ENCODE results near the gene CCER1.

The CCER1 gene

DNA sequence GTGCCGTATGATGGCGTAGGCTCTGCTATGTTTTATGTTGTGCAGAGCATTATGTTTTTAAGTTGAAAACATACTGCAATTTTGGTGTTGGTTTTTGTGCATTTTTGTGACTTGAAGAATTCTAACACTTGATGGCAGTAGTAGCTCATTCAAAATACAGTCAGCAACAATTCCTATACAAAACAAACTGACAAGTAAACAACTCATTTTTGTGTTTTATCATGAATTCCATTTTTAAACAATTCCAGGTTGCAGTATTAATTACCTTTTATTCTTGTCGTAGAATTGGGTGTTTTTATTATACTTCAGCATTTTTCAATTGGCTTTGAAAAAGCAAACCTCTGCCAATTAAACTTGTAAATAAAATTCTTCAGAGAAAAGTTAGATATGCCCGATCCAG is 4.1 kb upstream of the CCER1 start:
- no peak for TF ChIP-seq MAX (IDR thresholded peaks at IDR 0.05; ENCODE audit: low read depth, low read length)
- no peak for TF ChIP-seq CTCF (IDR thresholded peaks at IDR 0.05; ENCODE audit: low read depth, low read length)
- TF ChIP-seq POLR2A (IDR thresholded peaks at IDR 0.05; ENCODE audit: extremely low read depth, insufficient read length) = no peak
- TF ChIP-seq MYC (IDR thresholded peaks at IDR 0.05; ENCODE audit: low read depth, low read length) = no peak
- DNase-seq (ENCODE audit: low read depth) = no peak
- H3K4me3 ChIP-seq (ENCODE audit: low read depth, low read length) = no peak overlapping the region

- H3K4me3 ChIP-seq (ENCODE audit: low read depth, low read length) = no peak overlapping the region
- no peak for DNase-seq (ENCODE audit: low read depth)
- TF ChIP-seq CTCF (IDR thresholded peaks at IDR 0.05; ENCODE audit: low read depth, low read length) (no peak), MAX (IDR thresholded peaks at IDR 0.05; ENCODE audit: low read depth, low read length) (no peak), MYC (IDR thresholded peaks at IDR 0.05; ENCODE audit: low read depth, low read length) (no peak), POLR2A (IDR thresholded peaks at IDR 0.05; ENCODE audit: extremely low read depth, insufficient read length) (no peak)
Observed at GRCh38 chr12:90958347-90958746, 3.4 kb upstream of the CCER1 start.

GRCh38 chr12:90954428-90954827 is 548 bp downstream of the CCER1 start:
- TF ChIP-seq MYC (IDR thresholded peaks at IDR 0.05; ENCODE audit: low read depth, low read length) (no peak), CTCF (IDR thresholded peaks at IDR 0.05; ENCODE audit: low read depth, low read length) (no peak), MAX (IDR thresholded peaks at IDR 0.05; ENCODE audit: low read depth, low read length) (no peak), POLR2A (IDR thresholded peaks at IDR 0.05; ENCODE audit: extremely low read depth, insufficient read length) (no peak)
- no peak for DNase-seq (ENCODE audit: low read depth)

DNA sequence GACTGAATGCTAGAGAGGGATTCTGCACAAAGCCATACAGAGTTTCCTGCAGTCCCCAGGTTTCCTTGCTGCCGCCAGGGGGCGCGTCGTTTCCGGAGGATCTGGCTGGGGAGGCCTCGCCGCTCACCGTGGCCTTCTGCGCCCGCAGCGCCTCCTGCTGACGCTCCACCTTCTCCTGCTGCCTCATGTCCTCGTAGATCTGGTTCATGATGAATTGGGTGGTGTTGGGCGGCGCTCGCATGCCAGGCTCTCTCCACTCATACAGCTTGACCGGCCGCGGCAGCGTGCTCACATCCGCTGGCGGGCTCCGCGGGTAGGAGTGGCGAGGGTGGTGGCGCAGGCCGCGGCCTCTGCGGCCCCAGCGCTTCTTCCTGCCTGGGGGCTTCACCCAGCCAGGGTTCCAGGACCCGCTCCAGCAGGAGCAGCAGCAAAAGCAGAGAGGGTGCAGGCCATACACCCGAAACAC is 987 bp downstream of the CCER1 start:
- H3K4me3 ChIP-seq (ENCODE audit: low read depth, low read length) = no peak overlapping the region
- no peak for TF ChIP-seq MAX (IDR thresholded peaks at IDR 0.05; ENCODE audit: low read depth, low read length)
- TF ChIP-seq CTCF (IDR thresholded peaks at IDR 0.05; ENCODE audit: low read depth, low read length) = peak; percentile 7
- DNase-seq (ENCODE audit: low read depth) = peak; percentile 20

More at GRCh38 chr12:90954428-90954827, 548 bp downstream of the CCER1 start:
- no peak overlapping the region for H3K4me3 ChIP-seq (ENCODE audit: low read depth, low read length)

DNA sequence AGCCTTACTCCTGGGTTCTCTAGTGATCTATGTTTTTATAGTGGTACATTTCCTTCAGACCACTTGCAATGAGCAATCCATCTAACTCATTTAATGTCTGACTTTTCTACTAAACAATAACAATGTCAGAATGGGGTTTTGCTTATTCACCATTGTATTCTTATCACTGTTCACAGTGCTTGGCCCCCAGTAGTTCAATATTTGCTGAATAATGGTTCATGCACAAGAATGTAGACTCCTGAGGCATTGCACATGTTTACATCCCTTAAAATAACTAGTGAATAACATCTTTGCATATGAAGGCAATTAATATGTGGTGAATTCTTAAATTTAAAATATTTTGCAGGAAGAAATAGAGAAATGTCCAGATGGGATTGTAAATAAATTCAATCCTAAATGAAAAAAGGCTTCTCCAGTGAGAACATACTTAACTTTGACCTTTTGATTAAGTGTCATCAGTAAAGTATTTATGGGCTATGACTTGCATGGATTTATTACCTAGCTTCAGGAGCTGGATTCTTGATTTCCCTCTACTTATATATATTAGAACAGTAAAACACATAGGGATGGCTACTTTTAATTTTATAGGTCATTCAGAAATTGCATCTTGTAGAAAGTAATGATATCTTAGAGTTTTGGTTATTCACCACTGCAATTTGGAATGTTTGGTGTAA is 3.4 kb downstream of the CCER1 start:
- DNase-seq (ENCODE audit: low read depth) = no peak
- no peak overlapping the region for H3K4me3 ChIP-seq (ENCODE audit: low read depth, low read length)
- TF ChIP-seq POLR2A (IDR thresholded peaks at IDR 0.05; ENCODE audit: extremely low read depth, insufficient read length) (no peak), CTCF (IDR thresholded peaks at IDR 0.05; ENCODE audit: low read depth, low read length) (no peak), MYC (IDR thresholded peaks at IDR 0.05; ENCODE audit: low read depth, low read length) (no peak), MAX (IDR thresholded peaks at IDR 0.05; ENCODE audit: low read depth, low read length) (no peak)
